Right lobe of liver (tissue), 4 donors: Measurements from ENCODE around the gene LRBA.
"Not testable (repeated sequence)": the region's sequence is repeated elsewhere in the genome, so short reads cannot be mapped to it uniquely, and the experiment has no call there.

Experiments
- CTCF ChIP-seq, 4 donors: fragments of 200-600 bp in 3 of 4; fragments of 450-650 bp in 1 of 4; IDR thresholded peaks; one replicate each; pipeline versions ENCODE4 v1.5.1 to v1.8.0; 2016 to 2022; ENCODE audit warnings: antibody characterized with exemption in 4 of 4, mild to moderate bottlenecking in 2 of 4
- POLR2A ChIP-seq: fragments of 450-650 bp; IDR thresholded peaks from one replicate; pipeline ENCODE4 v1.6.1; 2017; ENCODE audit warnings: antibody characterized with exemption, mild to moderate bottlenecking
- donor health status: DM: no; HTN: no; CAD: no.
- donor health status: DM: no; HTN: no; CAD: no.
- donor health status: DM: no; HTN: yes; CAD: no.

- not testable (repeated sequence) for TF ChIP-seq CTCF (IDR thresholded peaks at IDR 0.05); POLR2A
Measured at GRCh38 chr4:150658258-150658657, 356.8 kb downstream of the LRBA start.
